Keratinocyte (primary cell): ENCODE measurements around the gene AFF2. TPM values are rescaled to one million over a fixed set of nuclear protein-coding genes. Genes with fewer than 3 reads are reported as not detected.

Experiments
- DNase-seq: peaks from one replicate; pipeline ENCODE4 v3.0.0-alpha.2; 2011; ENCODE audit warnings: low read depth, missing footprints, low spot score
- FAIRE-seq: peaks from 2 replicates; lab custom pipeline; 2011; peaks lifted over from hg19 to GRCh38; lab: Jason Lieb, UNC
- H2AFZ ChIP-seq: 2 replicates; pipeline ENCODE4 v1.6.0; 2012; ENCODE audit warnings: low read length, control low read depth, inconsistent platforms; ENCODE audit not compliant: control insufficient read depth
- H3K27ac ChIP-seq: 2 replicates; pipeline ENCODE4 v1.5.1; 2011; ENCODE audit warnings: low read length; ENCODE audit not compliant: control insufficient read depth, insufficient read depth
- H3K27me3 ChIP-seq: 3 replicates; pipeline ENCODE4 v1.6.0; 2011; ENCODE audit warnings: low read length; ENCODE audit not compliant: control insufficient read depth, insufficient read depth; ENCODE audit errors: extremely low read depth
- H3K36me3 ChIP-seq, 2 experiments: 2 replicates in 1 of 2; 3 replicates in 1 of 2; pipeline ENCODE4 v1.5.1; 2011; ENCODE audit warnings: low read length in 2 of 2, mild to moderate bottlenecking in 1 of 2; ENCODE audit not compliant: control insufficient read depth in 2 of 2, insufficient read depth in 2 of 2; ENCODE audit errors: extremely low read depth in 1 of 2
- H3K4me1 ChIP-seq: 3 replicates; pipeline ENCODE4 v1.5.1; 2011; ENCODE audit warnings: low read length; ENCODE audit not compliant: control insufficient read depth, insufficient read depth; ENCODE audit errors: extremely low read depth
- H3K4me2 ChIP-seq: 3 replicates; pipeline ENCODE4 v1.6.0; 2011; ENCODE audit warnings: low read depth, low read length; ENCODE audit not compliant: control insufficient read depth, insufficient read depth; ENCODE audit errors: extremely low read depth
- H3K4me3 ChIP-seq, 3 experiments: fragments of 200-600 bp in 1 of 3; sonication (generic) in 1 of 3; 2 replicates in 2 of 3; 3 replicates in 1 of 3; pipeline ENCODE4 v1.5.1; 2011 to 2016; ENCODE audit warnings: low read length in 3 of 3, mild to moderate bottlenecking in 3 of 3, control low read depth in 2 of 3, inconsistent platforms in 1 of 3, low read depth in 1 of 3, mixed read lengths in 1 of 3, mixed run types in 1 of 3, moderate library complexity in 1 of 3; ENCODE audit not compliant: control insufficient read depth in 2 of 3, insufficient read depth in 2 of 3; ENCODE audit errors: extremely low read depth in 1 of 3
- H3K79me2 ChIP-seq: 2 replicates; pipeline ENCODE4 v1.6.0; 2012; ENCODE audit warnings: low read length; ENCODE audit not compliant: control insufficient read depth, insufficient read depth
- H3K9ac ChIP-seq: 3 replicates; pipeline ENCODE4 v1.6.0; 2011; ENCODE audit warnings: low read length; ENCODE audit not compliant: control insufficient read depth, insufficient read depth; ENCODE audit errors: extremely low read depth
- H3K9me1 ChIP-seq: 3 replicates; pipeline ENCODE4 v1.6.0; 2011; ENCODE audit warnings: low read length; ENCODE audit not compliant: control insufficient read depth, insufficient read depth; ENCODE audit errors: extremely low read depth
- H3K9me3 ChIP-seq: 2 replicates; pipeline ENCODE4 v1.5.1; 2012; ENCODE audit warnings: low read depth, low read length; ENCODE audit not compliant: control insufficient read depth
- H4K20me1 ChIP-seq: 3 replicates; pipeline ENCODE4 v1.6.0; 2011; ENCODE audit warnings: low read length; ENCODE audit not compliant: control insufficient read depth, insufficient read depth; ENCODE audit errors: extremely low read depth
- EZH2 ChIP-seq: IDR thresholded peaks from one replicate; pipeline ENCODE4 v1.6.1; 2012; ENCODE audit warnings: inconsistent platforms, mild to moderate bottlenecking, low read length, moderate library complexity
- dilution Hi-C: fragments of 300-500 bp; cut with MboI; formaldehyde crosslinking; loops from one replicate; pipeline ENCODE4 v1.7.0; 2020; ENCODE audit warnings: low sequenced_read_pairs; ENCODE audit not compliant: extremely low pct_ligation_motif_present
- polyA plus RNA-seq, 5 experiments: library from polyadenylated mRNA; depleted of rRNA in 3 of 5; stranded (reverse) in 3 of 5; stranded (forward) in 1 of 5; unstranded in 1 of 5; fragments of >200 nt; gene quantifications; 1 replicate in 1 of 5; 2 replicates in 3 of 5; 3 replicates in 1 of 5; pipeline versions ENCODE4 v1.2.1 to v1.2.3, GENCODE V29; 2011 to 2012; ENCODE audit warnings: missing spikeins in 2 of 5, low read depth in 1 of 5, low replicate concordance in 1 of 5
- TF ChIP-seq, protein P1 (sequence below), 3 experiments: IDR thresholded peaks in 1 of 3; conservative IDR thresholded peaks in 1 of 3; optimal IDR thresholded peaks in 1 of 3; 2 replicates in 2 of 3; 3 replicates in 1 of 3; pipeline versions ENCODE3 to v1.5.1; 2011; ENCODE audit warnings: low read length in 3 of 3, mild to moderate bottlenecking in 3 of 3, moderate library complexity in 2 of 3, control low read depth in 1 of 3, inconsistent platforms in 1 of 3; ENCODE audit not compliant: insufficient read depth in 2 of 3; ENCODE audit errors: extremely low read depth in 1 of 3

AFF2 gene
- polyA plus RNA-seq, 1 donor (not counting 4 experiments of a cell fraction or from before 2014, with no cell fraction given), result 0.01 TPM

DNA sequence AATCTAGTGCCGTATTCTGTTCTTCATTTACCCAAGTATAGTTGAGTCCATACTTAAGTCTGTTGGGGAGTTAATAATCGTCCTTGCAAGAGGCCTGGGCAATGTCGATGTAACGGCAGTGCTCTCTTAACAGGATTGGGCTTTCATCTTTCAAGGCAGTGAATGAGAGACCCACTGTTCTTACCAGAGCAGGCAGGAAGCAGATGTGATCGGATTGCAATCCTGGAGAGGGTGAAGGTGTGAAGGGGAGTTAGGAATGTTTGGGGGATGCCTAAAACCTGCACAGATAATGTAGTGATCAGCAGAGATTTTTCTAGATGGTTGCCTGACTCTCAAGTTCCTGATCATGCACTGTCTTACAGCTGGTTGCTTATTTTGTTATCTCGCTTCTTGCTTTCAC, 308.4 kb downstream of the AFF2 start:
- Histone ChIP-seq H3K79me2 (no peaks in the 10 kb centered on the region), H3K27ac (no peak overlapping the region), H3K4me3 (no peak overlapping the region), H3K9ac (no peak overlapping the region), H3K9me3 (no peaks in the 10 kb centered on the region), H3K4me1 (no peaks in the 10 kb centered on the region), H3K9me1 (no peaks in the 10 kb centered on the region), H3K36me3 (no peaks in the 10 kb centered on the region), H3K4me2 (no peak overlapping the region), H3K27me3 (no peaks in the 10 kb centered on the region), H2AFZ (no peak overlapping the region), H4K20me1 (no peaks in the 10 kb centered on the region)
- TF ChIP-seq, protein P1, sequence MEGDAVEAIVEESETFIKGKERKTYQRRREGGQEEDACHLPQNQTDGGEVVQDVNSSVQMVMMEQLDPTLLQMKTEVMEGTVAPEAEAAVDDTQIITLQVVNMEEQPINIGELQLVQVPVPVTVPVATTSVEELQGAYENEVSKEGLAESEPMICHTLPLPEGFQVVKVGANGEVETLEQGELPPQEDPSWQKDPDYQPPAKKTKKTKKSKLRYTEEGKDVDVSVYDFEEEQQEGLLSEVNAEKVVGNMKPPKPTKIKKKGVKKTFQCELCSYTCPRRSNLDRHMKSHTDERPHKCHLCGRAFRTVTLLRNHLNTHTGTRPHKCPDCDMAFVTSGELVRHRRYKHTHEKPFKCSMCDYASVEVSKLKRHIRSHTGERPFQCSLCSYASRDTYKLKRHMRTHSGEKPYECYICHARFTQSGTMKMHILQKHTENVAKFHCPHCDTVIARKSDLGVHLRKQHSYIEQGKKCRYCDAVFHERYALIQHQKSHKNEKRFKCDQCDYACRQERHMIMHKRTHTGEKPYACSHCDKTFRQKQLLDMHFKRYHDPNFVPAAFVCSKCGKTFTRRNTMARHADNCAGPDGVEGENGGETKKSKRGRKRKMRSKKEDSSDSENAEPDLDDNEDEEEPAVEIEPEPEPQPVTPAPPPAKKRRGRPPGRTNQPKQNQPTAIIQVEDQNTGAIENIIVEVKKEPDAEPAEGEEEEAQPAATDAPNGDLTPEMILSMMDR (optimal IDR thresholded peaks at IDR 0.05 in 1 of 3, IDR thresholded peaks at IDR 0.05 in 1 of 3, conservative IDR thresholded peaks at IDR 0.05 in 1 of 3; ENCODE audit: extremely low read depth in 1 of 3, insufficient read depth in 2 of 3, low read length in 3 of 3), result no peak
- no peak for TF ChIP-seq EZH2
- DNase-seq (no peak), FAIRE-seq (no peak)
- dilution Hi-C loops, result no loop called here

DNA sequence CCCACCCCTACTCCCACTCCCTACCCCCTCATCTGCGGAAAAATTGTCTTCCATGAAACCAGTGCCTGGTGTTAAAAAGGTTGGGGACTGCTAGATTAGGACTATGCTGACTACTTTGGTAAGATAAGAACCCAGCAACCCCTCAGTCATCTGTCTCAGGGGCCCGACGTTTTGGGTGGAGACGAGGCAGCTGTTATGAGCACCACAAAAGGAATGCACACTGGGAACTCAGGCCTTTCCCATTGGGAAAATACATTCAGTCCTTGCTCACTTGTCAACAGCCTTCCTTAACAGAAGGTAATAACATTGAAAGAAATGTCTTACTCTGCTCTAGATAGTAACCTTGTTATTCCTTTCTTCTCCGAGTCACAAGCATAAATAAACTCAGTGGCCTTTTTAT, 310.8 kb downstream of the AFF2 start:
- H3K4me2 ChIP-seq, result no peak overlapping the region
- no peak for DNase-seq
- FAIRE-seq, result no peak
- no peak overlapping the region for H3K4me3 ChIP-seq
- no peaks in the 10 kb centered on the region for H3K27me3 ChIP-seq
- no peaks in the 10 kb centered on the region for H4K20me1 ChIP-seq
- dilution Hi-C loops, result no loop called here
- H3K9me3 ChIP-seq, result no peaks in the 10 kb centered on the region
- TF ChIP-seq, protein P1 (optimal IDR thresholded peaks at IDR 0.05 in 1 of 3, IDR thresholded peaks at IDR 0.05 in 1 of 3, conservative IDR thresholded peaks at IDR 0.05 in 1 of 3; ENCODE audit: extremely low read depth in 1 of 3, insufficient read depth in 2 of 3, low read length in 3 of 3), result no peak
- no peak for TF ChIP-seq EZH2
- H2AFZ ChIP-seq, result no peak overlapping the region
- H3K9me1 ChIP-seq, result no peaks in the 10 kb centered on the region
- no peak overlapping the region for H3K9ac ChIP-seq
- no peak overlapping the region for H3K27ac ChIP-seq
- no peaks in the 10 kb centered on the region for H3K79me2 ChIP-seq
- H3K4me1 ChIP-seq, result no peaks in the 10 kb centered on the region
- H3K36me3 ChIP-seq, result no peaks in the 10 kb centered on the region
